ENCODE results near the gene F2RL1.

DNA sequence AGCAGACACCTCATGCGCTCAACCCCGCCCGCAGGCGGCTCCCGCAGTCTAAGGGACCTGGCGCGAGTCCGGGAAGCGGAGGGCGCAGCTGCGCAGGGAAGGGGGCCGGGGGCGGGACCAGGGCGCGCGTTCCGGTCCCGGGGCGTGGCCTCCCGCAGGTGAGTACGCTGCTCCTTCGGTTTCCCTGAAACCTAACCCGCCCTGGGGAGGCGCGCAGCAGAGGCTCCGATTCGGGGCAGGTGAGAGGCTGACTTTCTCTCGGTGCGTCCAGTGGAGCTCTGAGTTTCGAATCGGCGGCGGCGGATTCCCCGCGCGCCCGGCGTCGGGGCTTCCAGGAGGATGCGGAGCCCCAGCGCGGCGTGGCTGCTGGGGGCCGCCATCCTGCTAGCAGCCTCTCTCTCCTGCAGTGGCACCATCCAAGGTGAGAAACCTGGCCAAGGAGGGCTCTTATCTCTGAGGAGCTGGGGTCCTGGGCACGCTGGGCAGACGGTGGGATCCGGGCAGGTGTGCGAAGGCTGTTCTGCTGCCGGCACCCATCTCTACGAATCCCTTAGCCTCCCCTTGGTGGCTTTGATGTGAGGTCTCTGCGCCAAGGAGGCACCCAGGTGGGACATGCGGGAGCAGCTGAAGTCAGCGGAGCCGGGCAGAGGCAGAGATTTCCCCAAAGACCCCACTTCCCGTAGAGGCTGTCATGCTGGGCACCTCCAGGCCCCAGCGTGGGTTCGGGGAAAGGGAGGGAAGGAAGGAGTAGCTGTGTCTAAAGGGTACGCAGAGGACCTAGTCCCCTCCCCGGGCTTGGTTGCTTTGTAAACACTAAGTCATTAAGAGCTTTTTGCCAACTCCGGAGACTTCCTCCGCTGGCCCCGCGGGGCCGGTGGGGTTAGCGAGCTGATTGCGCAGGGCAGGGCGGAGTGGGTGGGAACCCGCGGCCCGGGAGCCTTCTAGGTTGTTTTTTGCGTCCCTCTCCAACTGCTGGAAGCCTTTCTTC lies at the start of gene F2RL1:
- TF ChIP-seq, protein P1, sequence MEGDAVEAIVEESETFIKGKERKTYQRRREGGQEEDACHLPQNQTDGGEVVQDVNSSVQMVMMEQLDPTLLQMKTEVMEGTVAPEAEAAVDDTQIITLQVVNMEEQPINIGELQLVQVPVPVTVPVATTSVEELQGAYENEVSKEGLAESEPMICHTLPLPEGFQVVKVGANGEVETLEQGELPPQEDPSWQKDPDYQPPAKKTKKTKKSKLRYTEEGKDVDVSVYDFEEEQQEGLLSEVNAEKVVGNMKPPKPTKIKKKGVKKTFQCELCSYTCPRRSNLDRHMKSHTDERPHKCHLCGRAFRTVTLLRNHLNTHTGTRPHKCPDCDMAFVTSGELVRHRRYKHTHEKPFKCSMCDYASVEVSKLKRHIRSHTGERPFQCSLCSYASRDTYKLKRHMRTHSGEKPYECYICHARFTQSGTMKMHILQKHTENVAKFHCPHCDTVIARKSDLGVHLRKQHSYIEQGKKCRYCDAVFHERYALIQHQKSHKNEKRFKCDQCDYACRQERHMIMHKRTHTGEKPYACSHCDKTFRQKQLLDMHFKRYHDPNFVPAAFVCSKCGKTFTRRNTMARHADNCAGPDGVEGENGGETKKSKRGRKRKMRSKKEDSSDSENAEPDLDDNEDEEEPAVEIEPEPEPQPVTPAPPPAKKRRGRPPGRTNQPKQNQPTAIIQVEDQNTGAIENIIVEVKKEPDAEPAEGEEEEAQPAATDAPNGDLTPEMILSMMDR (IDR thresholded peaks at IDR 0.05; ENCODE audit: low read depth, low read length, poor library complexity, severe bottlenecking) = no peak
- no peak for TF ChIP-seq EZH2phosphoT487 (IDR thresholded peaks at IDR 0.05; ENCODE audit: borderline replicate concordance, low read length)

All from DOHH2 (cell line).